Measurements from ENCODE around the gene TCERG1L. TPM values are rescaled to one million over a fixed set of nuclear protein-coding genes. Genes with fewer than 3 reads are reported as not detected.

TCERG1L gene
- total RNA-seq, 2 donors from 2014 or later, result 1.6 to 4.5 TPM

- no peak overlapping the region for H3K4me3 Mint-ChIP-seq
- H3K36me3 Mint-ChIP-seq (ENCODE audit: low read depth), result peaks cover 3% of the 10 kb centered on the region
- DNase-seq, result no peak
- no peaks in the 10 kb centered on the region for H3K4me1 ChIP-seq (ENCODE audit: control insufficient read depth, insufficient read depth, low read length)
- H3K9me3 ChIP-seq (ENCODE audit: control insufficient read depth, low read length), result no peaks in the 10 kb centered on the region
- H3K27ac ChIP-seq (ENCODE audit: low read depth, low read length), result no peak overlapping the region
- WGBS, 2 experiments (ENCODE audit: insufficient coverage in 1 of 2, insufficient read length in 1 of 2), result 91 to 98% methylated on average over 8 to 14 of the region's 14 CpGs
- H3K9me3 Mint-ChIP-seq, result no peaks in the 10 kb centered on the region
- no peak for TF ChIP-seq CTCF (conservative IDR thresholded peaks at IDR 0.05)
- no peaks in the 10 kb centered on the region for H3K27me3 Mint-ChIP-seq (ENCODE audit: insufficient read depth)
- no peak overlapping the region for H3K9ac ChIP-seq (ENCODE audit: extremely low read depth, low read length, poor library complexity, severe bottlenecking)
- no peak overlapping the region for H3K27ac Mint-ChIP-seq
- peaks cover 7% of the 10 kb centered on the region for H3K4me1 Mint-ChIP-seq
- no peaks in the 10 kb centered on the region for H3K36me3 ChIP-seq (ENCODE audit: control insufficient read depth, insufficient read depth, low read length)
- H3K27me3 ChIP-seq (ENCODE audit: control insufficient read depth, insufficient read depth, low read length, poor library complexity, severe bottlenecking), result no peaks in the 10 kb centered on the region
- H3K4me3 ChIP-seq (ENCODE audit: low read length), result no peak overlapping the region
These were observed 218.2 kb downstream of the TCERG1L start for GRCh38 chr10:131093346-131093745.

GRCh38 chr10:131092876-131093275 lies 218.6 kb downstream of the TCERG1L start:
- DNase-seq, result no peak
- H3K27me3 ChIP-seq (ENCODE audit: control insufficient read depth, insufficient read depth, low read length, poor library complexity, severe bottlenecking), result no peaks in the 10 kb centered on the region
- H3K27ac Mint-ChIP-seq, result no peak overlapping the region

GRCh38 chr10:131092386-131092785 lies 219.1 kb downstream of the TCERG1L start:
- Histone ChIP-seq H3K27ac (ENCODE audit: low read depth, low read length) (no peak overlapping the region), H3K9me3 (ENCODE audit: control insufficient read depth, low read length) (no peaks in the 10 kb centered on the region), H3K9ac (ENCODE audit: extremely low read depth, low read length, poor library complexity, severe bottlenecking) (no peak overlapping the region), H3K4me3 (ENCODE audit: low read length) (no peak overlapping the region), H3K27me3 (ENCODE audit: control insufficient read depth, insufficient read depth, low read length, poor library complexity, severe bottlenecking) (no peaks in the 10 kb centered on the region), H3K4me1 (ENCODE audit: control insufficient read depth, insufficient read depth, low read length) (no peaks in the 10 kb centered on the region), H3K36me3 (ENCODE audit: control insufficient read depth, insufficient read depth, low read length) (no peaks in the 10 kb centered on the region)
- no peak overlapping the region for H3K27ac Mint-ChIP-seq
- WGBS, 2 experiments (ENCODE audit: insufficient coverage in 1 of 2, insufficient read length in 1 of 2), result 89 to 95% methylated on average over 11 of the region's 12 CpGs
- peaks cover 7% of the 10 kb centered on the region for H3K4me1 Mint-ChIP-seq
- H3K36me3 Mint-ChIP-seq (ENCODE audit: low read depth), result no peaks in the 10 kb centered on the region
- no peak for DNase-seq
- no peak overlapping the region for H3K4me3 Mint-ChIP-seq
- no peaks in the 10 kb centered on the region for H3K27me3 Mint-ChIP-seq (ENCODE audit: insufficient read depth)
- H3K9me3 Mint-ChIP-seq, result no peaks in the 10 kb centered on the region
- no peak for TF ChIP-seq CTCF (conservative IDR thresholded peaks at IDR 0.05)

More at GRCh38 chr10:131092876-131093275, 218.6 kb downstream of the TCERG1L start:
- Histone ChIP-seq H3K36me3 (ENCODE audit: control insufficient read depth, insufficient read depth, low read length) (no peaks in the 10 kb centered on the region), H3K9ac (ENCODE audit: extremely low read depth, low read length, poor library complexity, severe bottlenecking) (no peak overlapping the region), H3K9me3 (ENCODE audit: control insufficient read depth, low read length) (no peaks in the 10 kb centered on the region), H3K4me3 (ENCODE audit: low read length) (no peak overlapping the region), H3K27ac (ENCODE audit: low read depth, low read length) (no peak overlapping the region), H3K4me1 (ENCODE audit: control insufficient read depth, insufficient read depth, low read length) (no peaks in the 10 kb centered on the region)
- TF ChIP-seq CTCF (conservative IDR thresholded peaks at IDR 0.05), result no peak
- Mint-ChIP-seq H3K27me3 (ENCODE audit: insufficient read depth) (no peaks in the 10 kb centered on the region), H3K4me1 (peaks cover 7% of the 10 kb centered on the region), H3K4me3 (no peak overlapping the region), H3K9me3 (no peaks in the 10 kb centered on the region), H3K36me3 (ENCODE audit: low read depth) (peaks cover 2% of the 10 kb centered on the region)
- 94 to 100% methylated on average over 7 to 21 of the region's 21 CpGs for WGBS, 2 experiments (ENCODE audit: insufficient coverage in 1 of 2, insufficient read length in 1 of 2)

All from endodermal cell (in vitro differentiated cells).